Retinal pigment epithelial cell (primary cell): ENCODE measurements around the gene RFXANK.

Experiments
- DNase-seq: peaks from one replicate; pipeline ENCODE4 v3.0.0-alpha.2; 2010; ENCODE audit warnings: low read depth
- H3K4me3 ChIP-seq: 2 replicates; pipeline ENCODE4 v1.5.1; 2011; ENCODE audit warnings: mild to moderate bottlenecking, low read length, control low read depth, moderate library complexity
- TF ChIP-seq, protein P1 (sequence below): conservative IDR thresholded peaks from 2 replicates; pipeline ENCODE4 v1.5.1; 2011; ENCODE audit warnings: low read depth, low read length, control low read depth, inconsistent platforms

The RFXANK gene

GRCh38 chr19:19160461-19161035, 31.5 kb upstream of the RFXANK start:
- TF ChIP-seq, protein P1, sequence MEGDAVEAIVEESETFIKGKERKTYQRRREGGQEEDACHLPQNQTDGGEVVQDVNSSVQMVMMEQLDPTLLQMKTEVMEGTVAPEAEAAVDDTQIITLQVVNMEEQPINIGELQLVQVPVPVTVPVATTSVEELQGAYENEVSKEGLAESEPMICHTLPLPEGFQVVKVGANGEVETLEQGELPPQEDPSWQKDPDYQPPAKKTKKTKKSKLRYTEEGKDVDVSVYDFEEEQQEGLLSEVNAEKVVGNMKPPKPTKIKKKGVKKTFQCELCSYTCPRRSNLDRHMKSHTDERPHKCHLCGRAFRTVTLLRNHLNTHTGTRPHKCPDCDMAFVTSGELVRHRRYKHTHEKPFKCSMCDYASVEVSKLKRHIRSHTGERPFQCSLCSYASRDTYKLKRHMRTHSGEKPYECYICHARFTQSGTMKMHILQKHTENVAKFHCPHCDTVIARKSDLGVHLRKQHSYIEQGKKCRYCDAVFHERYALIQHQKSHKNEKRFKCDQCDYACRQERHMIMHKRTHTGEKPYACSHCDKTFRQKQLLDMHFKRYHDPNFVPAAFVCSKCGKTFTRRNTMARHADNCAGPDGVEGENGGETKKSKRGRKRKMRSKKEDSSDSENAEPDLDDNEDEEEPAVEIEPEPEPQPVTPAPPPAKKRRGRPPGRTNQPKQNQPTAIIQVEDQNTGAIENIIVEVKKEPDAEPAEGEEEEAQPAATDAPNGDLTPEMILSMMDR = no peak
- no peak overlapping the region for H3K4me3 ChIP-seq
- no peak for DNase-seq

GRCh38 chr19:19162495-19162894, 29.6 kb upstream of the RFXANK start:
- no peak overlapping the region for H3K4me3 ChIP-seq
- DNase-seq = no peak
- TF ChIP-seq, protein P1 = no peak

GRCh38 chr19:19165396-19165795, 26.7 kb upstream of the RFXANK start:
- TF ChIP-seq, protein P1 = no peak
- no peak for DNase-seq
- no peak overlapping the region for H3K4me3 ChIP-seq

DNA sequence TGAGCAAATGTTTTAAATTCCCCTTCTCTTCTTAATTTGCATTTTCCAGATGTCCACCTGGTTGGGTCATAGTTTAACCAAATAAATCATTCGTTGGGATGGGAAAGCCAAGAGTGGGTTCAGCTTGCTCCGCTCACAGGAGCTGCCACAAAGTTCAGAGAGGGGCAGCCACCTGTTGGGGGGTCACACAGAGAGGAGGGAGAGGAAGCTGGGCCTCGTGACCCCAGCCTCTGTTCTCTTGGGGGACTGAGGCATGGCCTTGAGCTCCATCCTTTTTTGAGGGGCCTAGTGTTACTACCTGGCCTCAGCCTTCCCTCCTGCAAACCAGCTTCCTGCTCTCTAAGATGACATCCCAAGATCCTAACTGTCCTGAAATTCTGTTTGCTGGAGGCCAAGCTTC, 24.4 kb upstream of the RFXANK start:
- no peak for DNase-seq
- TF ChIP-seq, protein P1 = no peak
- no peak overlapping the region for H3K4me3 ChIP-seq

- no peak for DNase-seq
- TF ChIP-seq, protein P1 = no peak
- H3K4me3 ChIP-seq = peak overlapping the region; percentile 25
Measured at GRCh38 chr19:19169236-19170052, 22.6 kb upstream of the RFXANK start.

DNA sequence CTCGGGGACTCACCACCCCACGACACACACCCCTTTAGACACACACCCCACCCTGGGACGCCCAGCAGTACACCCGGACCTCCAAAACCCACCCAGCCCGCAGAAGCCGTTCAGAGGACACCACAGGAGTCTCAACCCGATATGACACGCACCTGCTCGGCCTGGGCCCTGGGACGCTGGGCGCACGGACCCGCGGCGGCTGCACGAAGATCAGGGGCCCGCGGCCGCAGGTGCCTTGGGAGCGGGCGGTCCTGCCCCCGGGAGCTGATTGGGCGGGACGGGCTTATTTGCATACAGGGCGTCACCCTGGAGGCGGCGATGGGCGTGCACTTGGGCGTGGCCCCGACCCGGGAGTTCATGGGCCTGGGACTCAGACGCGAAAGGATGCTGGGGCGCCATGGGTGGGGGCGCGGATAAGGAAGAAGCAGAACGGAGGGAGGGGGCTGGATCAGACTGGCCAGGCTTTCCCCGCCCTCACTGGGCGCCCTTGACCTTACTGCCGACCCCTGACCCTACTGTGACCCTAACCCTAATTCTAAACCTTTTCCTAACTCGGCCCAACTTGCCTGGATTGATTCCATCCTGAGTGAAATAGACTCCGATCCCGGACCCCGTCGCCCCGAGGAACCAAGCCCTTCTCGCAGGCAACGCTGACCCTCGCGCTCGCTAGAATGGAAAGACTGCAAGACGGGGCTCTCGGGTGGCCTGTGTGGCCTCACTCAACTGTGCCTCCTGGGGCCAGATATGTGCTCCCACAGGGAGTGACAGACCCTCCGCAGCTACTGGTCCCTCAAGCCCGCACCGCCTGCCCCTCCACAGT, 21.8 kb upstream of the RFXANK start, which contains the start of gene MEF2B:
MEF2B (minus strand) TSS at position 211 of the 820 bp plus-strand sequence. CDS start 19,528 bp downstream, outside the sequence.
- TF ChIP-seq, protein P1 = no peak
- peak within 1 kb of the TSS; percentile 25 for H3K4me3 ChIP-seq
- DNase-seq = peak; percentile 26
